T-helper 1 cell treated with Interleukin-12 subunit alpha and Interleukin-12 subunit beta and Interleukin-4 antibody, amounts not matched to agents 30 μg/mL and 1 μg/mL, for 36 hours (primary cell): Measurements from ENCODE around the gene EAF1.
"Not testable (repeated sequence)": the region's sequence is repeated elsewhere in the genome, so short reads cannot be mapped to it uniquely, and the experiment has no call there.

Experiments used
- H3K27ac Mint-ChIP-seq: one replicate; pipeline ENCODE4 v1.8.0; 2021; ENCODE audit warnings: mild to moderate bottlenecking, mixed read lengths
- H3K27me3 Mint-ChIP-seq: one replicate; pipeline ENCODE4 v1.8.0; 2021; ENCODE audit warnings: low read depth, mixed read lengths
- H3K36me3 Mint-ChIP-seq: one replicate; pipeline ENCODE4 v1.8.0; 2021; ENCODE audit warnings: low read depth, mixed read lengths
- H3K4me1 Mint-ChIP-seq: one replicate; pipeline ENCODE4 v1.8.0; 2021; ENCODE audit warnings: low read depth, mixed read lengths
- H3K4me3 Mint-ChIP-seq: one replicate; pipeline ENCODE4 v1.8.0; 2021; ENCODE audit warnings: mild to moderate bottlenecking, moderate library complexity, mixed read lengths
- H3K9me3 Mint-ChIP-seq: one replicate; pipeline ENCODE4 v1.8.0; 2021; ENCODE audit warnings: mixed read lengths

EAF1 gene

DNA sequence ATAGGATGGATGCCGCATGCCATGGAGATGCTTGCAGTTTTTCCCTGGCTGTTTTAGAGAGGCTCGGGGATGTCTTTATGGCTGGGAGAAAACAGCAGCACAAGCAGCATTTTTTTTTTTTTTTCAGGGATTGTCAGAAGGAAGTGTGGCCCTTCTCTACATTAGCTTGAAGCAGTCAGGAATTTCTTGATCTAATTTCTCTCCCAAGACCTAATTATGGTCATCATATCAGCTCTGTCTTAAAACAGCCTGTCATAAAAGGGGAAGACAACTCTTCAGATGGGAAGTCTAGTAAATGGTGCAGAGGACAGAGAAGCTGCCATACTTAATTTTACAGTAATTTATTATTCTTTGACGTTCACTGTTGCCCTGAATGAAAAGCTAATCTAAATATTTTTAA, 44.5 kb downstream of the EAF1 start:
- Mint-ChIP-seq H3K4me1 (no peaks in the 10 kb centered on the region), H3K27me3 (peaks cover 9% of the 10 kb centered on the region), H3K4me3 (no peak overlapping the region), H3K9me3 (no peaks in the 10 kb centered on the region), H3K27ac (no peak overlapping the region), H3K36me3 (no peaks in the 10 kb centered on the region)

DNA sequence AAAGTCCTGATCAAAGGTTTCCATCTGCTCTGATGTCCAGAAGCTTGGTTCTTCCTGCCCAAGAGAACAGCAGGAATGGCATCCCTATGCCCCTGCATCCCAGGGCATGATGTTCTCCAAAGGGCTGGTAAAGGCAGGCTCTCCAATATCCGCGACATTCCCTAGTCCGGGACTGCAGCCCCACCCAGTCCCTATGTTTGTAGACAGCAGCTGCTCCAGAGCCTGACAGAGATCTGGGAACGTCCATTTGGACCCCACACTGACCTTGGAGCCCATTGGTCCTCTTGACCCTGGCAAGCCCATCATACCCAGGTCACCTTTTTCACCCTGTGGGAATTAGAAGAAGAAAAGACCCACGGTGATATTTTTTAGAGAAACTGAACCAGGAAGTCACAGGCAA, 47.8 kb downstream of the EAF1 start:
- peaks cover 9% of the 10 kb centered on the region for H3K27me3 Mint-ChIP-seq
- no peak overlapping the region for H3K27ac Mint-ChIP-seq
- H3K4me3 Mint-ChIP-seq, result no peak overlapping the region
- no peaks in the 10 kb centered on the region for H3K9me3 Mint-ChIP-seq
- no peaks in the 10 kb centered on the region for H3K36me3 Mint-ChIP-seq
- no peaks in the 10 kb centered on the region for H3K4me1 Mint-ChIP-seq

DNA sequence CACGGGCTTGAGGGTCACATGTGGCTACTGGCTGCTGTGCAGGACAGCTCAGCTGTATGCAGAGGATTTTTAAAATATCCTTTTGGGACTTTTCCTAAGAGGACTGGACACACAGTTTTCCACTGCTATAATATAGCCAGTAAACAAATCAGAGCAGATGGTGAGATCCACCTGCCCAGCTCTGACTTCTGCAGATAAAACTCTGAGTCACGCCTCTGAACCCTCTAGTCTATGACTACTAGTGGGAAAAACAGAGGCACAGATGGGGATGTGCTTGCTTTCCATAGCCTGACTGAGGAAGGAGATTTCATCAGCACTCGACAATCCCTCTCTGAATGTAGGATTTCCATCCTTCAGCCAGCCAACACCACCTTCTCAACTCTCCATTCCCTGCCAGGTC, 49.0 kb downstream of the EAF1 start:
- Mint-ChIP-seq H3K9me3 (peaks cover 3% of the 10 kb centered on the region), H3K27ac (no peak overlapping the region), H3K27me3 (peaks cover 10% of the 10 kb centered on the region), H3K36me3 (no peaks in the 10 kb centered on the region), H3K4me1 (no peaks in the 10 kb centered on the region), H3K4me3 (no peak overlapping the region)

DNA sequence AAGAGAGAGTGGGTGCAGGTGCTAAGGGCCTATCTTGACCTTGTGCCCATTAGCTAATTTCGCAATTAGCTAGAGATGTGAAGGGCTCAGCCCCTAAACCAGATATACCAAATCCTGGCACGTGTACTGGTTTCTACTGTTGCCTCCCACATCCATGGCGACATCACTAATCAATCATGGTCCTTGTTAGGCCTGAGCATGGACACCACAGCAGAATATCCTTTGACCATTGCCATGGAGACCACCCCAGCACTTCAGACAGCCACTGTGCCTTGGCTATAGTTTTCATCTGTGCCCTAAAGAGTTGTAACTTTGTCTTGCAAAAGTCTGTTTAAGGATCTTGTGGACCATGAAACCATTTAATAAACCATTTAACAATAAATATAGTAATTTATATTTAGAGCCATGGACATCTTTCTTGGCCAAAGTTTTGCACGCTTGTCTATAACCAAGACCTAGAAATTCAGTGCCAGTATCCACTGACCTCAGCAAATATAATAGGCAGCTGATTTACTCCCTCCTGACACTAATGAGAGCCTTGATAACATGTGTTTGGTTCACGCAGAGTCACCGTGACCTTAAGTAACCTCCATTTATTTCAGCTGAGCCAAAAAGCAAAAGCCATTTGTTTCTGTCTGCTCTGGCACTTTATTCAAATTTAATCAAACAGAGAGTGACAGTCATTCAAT, 50.7 kb downstream of the EAF1 start:
- no peak overlapping the region for H3K27ac Mint-ChIP-seq
- no peaks in the 10 kb centered on the region for H3K36me3 Mint-ChIP-seq
- no peak overlapping the region for H3K4me3 Mint-ChIP-seq
- H3K27me3 Mint-ChIP-seq, result peaks cover 22% of the 10 kb centered on the region
- H3K9me3 Mint-ChIP-seq, result peaks cover 10% of the 10 kb centered on the region
- H3K4me1 Mint-ChIP-seq, result no peaks in the 10 kb centered on the region

DNA sequence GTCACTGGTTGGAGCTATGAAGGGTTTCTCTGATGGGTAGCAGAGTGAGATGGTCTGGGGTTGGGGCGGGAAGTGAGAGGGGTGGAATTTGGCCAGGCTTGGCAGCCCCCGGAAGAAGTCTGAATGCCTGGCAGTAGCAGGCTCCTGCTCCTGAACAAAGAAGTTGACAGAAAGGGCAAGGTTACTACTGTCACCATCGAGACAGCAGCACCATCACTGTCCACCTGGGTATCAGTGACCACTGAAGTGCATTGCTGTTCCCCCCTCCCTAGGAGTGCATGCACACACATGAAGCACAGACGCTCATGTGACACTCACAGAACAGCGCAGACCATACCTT, 51.2 kb downstream of the EAF1 start:
- no peak overlapping the region for H3K4me3 Mint-ChIP-seq
- H3K36me3 Mint-ChIP-seq, result peaks cover 4% of the 10 kb centered on the region
- peaks cover 10% of the 10 kb centered on the region for H3K9me3 Mint-ChIP-seq
- peaks cover 27% of the 10 kb centered on the region for H3K27me3 Mint-ChIP-seq
- H3K4me1 Mint-ChIP-seq, result no peaks in the 10 kb centered on the region
- H3K27ac Mint-ChIP-seq, result no peak overlapping the region

DNA sequence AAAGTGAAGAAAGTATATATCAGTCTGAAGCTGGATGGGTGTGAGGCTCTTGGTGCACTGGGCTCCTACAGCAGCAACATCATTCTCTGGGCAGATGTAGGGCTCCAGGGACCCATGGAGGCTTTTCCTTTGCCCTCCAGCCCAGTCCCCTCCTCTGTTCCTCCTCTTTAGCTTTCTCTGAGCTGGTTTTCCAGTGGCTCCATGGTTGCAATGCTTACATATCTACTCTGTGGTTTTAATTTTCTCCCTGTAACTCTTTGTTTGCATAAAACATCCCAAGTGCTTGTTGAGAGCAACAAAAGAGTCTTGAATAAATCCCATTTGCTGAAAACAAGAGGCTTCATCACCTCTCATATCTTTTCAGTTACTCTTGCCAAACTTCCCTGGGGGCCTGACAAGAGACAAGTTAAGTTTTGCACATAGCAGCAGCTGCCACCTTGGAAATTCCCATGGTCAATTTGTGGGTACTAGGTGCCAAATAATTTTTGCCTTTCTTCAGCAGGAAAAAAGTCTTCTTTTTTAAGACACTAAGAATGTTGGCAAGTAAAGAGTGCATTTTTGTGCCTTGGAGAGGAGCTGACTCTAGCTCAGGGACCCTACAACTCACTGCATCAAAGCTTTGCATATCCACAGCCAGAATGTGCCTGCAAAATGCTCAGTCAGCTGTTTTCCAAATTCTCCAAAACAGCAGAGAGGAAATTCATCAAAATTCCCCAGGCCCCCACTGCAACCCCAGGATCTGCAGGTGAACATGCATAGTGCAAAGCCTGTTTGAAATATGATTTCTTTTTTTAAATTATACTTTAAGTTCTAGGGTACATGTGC, 52.2 kb downstream of the EAF1 start:
- H3K4me1 Mint-ChIP-seq, result no peaks in the 10 kb centered on the region
- H3K9me3 Mint-ChIP-seq, result peaks cover 13% of the 10 kb centered on the region
- H3K27me3 Mint-ChIP-seq, result peaks cover 35% of the 10 kb centered on the region

DNA sequence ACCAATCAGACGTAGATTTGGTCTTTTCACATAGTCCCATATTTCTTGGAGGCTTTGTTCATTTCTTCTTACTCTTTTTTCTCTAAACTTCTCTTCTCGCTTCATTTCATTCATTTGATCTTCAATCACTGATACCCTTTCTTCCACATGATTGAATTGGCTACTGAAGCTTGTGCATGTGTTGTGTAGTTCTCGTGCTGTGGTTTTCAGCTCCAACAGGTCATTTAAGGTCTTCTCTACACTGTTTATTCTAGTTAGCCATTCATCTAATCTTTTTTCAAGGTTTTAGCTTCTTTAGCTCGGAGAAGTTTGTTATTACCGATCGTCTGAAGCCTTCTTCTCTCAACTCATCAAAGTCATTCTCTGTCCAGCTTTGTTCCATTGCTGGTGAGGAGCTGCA, 57.2 kb downstream of the EAF1 start:
- not testable (repeated sequence) for H3K4me1 Mint-ChIP-seq, H3K27ac Mint-ChIP-seq, H3K36me3 Mint-ChIP-seq, H3K4me3 Mint-ChIP-seq
- peaks cover 39% of the 10 kb centered on the region for H3K27me3 Mint-ChIP-seq
- peaks cover 13% of the 10 kb centered on the region for H3K9me3 Mint-ChIP-seq

More for the DNA sequence above, 52.2 kb downstream of the EAF1 start:
- H3K36me3 Mint-ChIP-seq, result peaks cover 5% of the 10 kb centered on the region
- H3K27ac Mint-ChIP-seq, result no peak overlapping the region
- H3K4me3 Mint-ChIP-seq, result no peak overlapping the region

DNA sequence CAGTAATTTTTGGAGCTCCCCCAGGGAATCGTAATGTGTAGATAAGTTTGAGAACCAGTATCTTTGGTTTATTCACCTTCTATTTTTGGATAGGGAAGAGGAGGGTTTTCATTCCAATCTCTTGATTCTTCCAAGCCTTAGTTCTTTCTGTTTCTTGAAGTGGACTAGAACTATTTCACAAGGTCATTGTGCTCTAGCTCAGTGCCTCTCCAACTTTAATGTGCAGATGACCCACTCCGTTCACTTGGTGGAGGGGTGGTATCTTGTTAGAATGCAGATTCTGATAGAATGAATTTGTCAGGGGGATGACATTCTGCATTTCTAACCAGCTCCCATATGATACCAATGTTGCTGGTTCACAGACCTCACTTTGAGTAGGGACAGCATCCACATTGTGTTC, 58.6 kb downstream of the EAF1 start:
- H3K36me3 Mint-ChIP-seq, result peaks cover 5% of the 10 kb centered on the region
- H3K9me3 Mint-ChIP-seq, result peaks cover 11% of the 10 kb centered on the region
- no peak overlapping the region for H3K4me3 Mint-ChIP-seq
- no peak overlapping the region for H3K27ac Mint-ChIP-seq
- H3K4me1 Mint-ChIP-seq, result no peaks in the 10 kb centered on the region
- peaks cover 36% of the 10 kb centered on the region for H3K27me3 Mint-ChIP-seq

DNA sequence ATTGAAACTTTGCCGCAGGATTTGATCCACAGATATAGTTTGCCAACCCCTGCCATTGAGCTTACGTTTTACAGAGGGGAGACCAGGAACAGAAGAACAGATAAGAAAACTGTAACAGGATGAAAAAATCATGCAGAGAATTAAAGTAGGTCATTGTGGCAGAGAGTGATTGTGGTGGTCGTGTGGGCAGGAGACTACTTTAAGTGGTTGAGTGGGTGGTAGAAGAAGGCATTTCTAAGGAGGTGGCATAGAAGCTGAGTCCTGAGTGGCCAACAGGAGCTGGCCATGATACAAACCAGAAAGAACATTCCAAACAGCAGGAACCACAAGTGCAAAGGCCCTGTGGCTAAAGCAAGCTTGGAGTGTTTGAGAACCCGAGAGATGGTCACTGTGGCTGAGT, 59.6 kb downstream of the EAF1 start:
- Mint-ChIP-seq H3K4me1 (no peaks in the 10 kb centered on the region), H3K27me3 (peaks cover 26% of the 10 kb centered on the region), H3K9me3 (peaks cover 6% of the 10 kb centered on the region), H3K27ac (no peak overlapping the region), H3K36me3 (peaks cover 5% of the 10 kb centered on the region), H3K4me3 (no peak overlapping the region)

DNA sequence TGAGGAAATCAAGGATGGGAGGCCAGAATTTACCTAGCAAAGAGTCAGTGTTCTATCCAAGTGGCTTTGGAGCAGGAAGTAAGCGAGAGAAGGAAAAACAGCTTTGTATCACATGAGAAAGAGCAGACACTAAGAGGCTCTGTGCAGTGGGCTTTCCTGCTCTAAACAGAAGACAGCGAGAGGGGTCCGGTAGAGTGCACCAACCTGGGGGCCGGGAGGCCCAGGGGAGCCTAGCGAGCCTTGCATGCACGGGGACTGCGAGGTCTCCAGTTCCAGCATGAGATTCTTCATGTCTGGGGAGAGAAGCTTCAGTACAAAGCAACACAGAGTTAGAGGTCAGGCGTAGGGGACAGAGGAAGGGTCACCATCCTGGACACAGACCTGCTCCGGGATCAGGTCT, 60.6 kb downstream of the EAF1 start:
- H3K4me3 Mint-ChIP-seq, result no peak overlapping the region
- H3K36me3 Mint-ChIP-seq, result peaks cover 5% of the 10 kb centered on the region
- H3K9me3 Mint-ChIP-seq, result peaks cover 3% of the 10 kb centered on the region
- no peaks in the 10 kb centered on the region for H3K4me1 Mint-ChIP-seq
- no peak overlapping the region for H3K27ac Mint-ChIP-seq
- peaks cover 18% of the 10 kb centered on the region for H3K27me3 Mint-ChIP-seq

DNA sequence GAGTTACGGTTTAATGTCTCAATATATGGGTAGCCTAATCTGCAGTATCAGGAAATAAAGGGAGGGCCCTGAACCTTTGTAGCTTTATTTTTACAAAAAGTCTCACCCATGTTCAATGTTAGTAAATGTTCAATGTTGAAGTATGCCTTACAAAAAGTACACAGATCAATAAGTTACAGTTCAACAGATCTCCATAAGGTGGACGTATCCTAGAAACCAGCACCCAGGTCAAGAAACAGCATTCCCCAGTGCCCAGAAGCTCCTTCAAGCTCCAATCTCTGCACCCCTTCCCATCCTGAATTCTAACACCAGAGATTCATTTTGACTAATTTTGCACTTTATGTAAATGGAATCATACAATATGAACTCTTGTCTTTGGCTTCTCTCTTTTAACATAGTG, 62.8 kb downstream of the EAF1 start:
- Mint-ChIP-seq H3K4me1 (peaks cover 3% of the 10 kb centered on the region), H3K27ac (no peak overlapping the region), H3K36me3 (no peaks in the 10 kb centered on the region), H3K9me3 (no peaks in the 10 kb centered on the region), H3K27me3 (peaks cover 7% of the 10 kb centered on the region), H3K4me3 (no peak overlapping the region)

DNA sequence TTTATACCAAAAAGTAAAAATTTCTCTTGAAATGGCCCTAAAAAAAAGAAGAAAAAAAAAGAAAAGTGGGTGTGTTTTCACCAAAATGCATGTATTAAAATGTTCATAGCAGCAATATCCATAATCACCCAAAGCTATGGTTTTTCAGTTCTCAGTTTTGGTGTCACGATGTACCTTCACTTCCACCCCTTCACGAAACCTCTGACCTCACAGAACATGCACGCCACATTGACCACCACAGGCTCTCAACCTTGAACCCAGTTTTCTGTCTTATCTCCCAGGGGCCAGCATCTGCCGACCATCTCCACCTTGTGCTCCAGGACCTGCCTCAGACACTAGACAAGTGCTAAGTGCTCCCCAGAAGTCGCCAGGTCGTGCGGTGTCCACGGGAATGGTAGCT, 63.7 kb downstream of the EAF1 start:
- no peaks in the 10 kb centered on the region for H3K9me3 Mint-ChIP-seq
- no peak overlapping the region for H3K4me3 Mint-ChIP-seq
- H3K36me3 Mint-ChIP-seq, result no peaks in the 10 kb centered on the region
- peaks cover 7% of the 10 kb centered on the region for H3K27me3 Mint-ChIP-seq
- H3K27ac Mint-ChIP-seq, result no peak overlapping the region
- H3K4me1 Mint-ChIP-seq, result peaks cover 3% of the 10 kb centered on the region
